Thoracic aorta (tissue), 2 donors: ENCODE data around the gene ICA1. TPM values are rescaled to one million over a fixed set of nuclear protein-coding genes. Genes with fewer than 3 reads are reported as not detected.

ENCODE experiments used
- ATAC-seq: fragments of 150-250 bp; one replicate; pipeline ENCODE4 v1.8.0; 2017; ENCODE audit warnings: low read depth; ENCODE audit not compliant: insufficient number of reproducible peaks, low FRiP score
- DNase-seq: peaks from one replicate; pipeline ENCODE4 v3.0.0-alpha.2; 2020; ENCODE audit warnings: low spot score
- H3K27ac ChIP-seq, 2 donors: fragments of 200-600 bp; sonication (generic); 1 replicate in 1 of 2; 2 replicates in 1 of 2; pipeline ENCODE4 v1.5.1; 2016; ENCODE audit warnings: mild to moderate bottlenecking in 2 of 2, moderate library complexity in 2 of 2
- H3K27me3 ChIP-seq: fragments of 200-600 bp; sonication (generic); replicated peaks from 2 replicates; pipeline ENCODE4 v1.6.0; 2016; ENCODE audit warnings: mild to moderate bottlenecking; ENCODE audit not compliant: insufficient read depth
- H3K36me3 ChIP-seq: fragments of 200-600 bp; sonication (generic); one replicate; pipeline ENCODE4 v1.5.1; 2016
- H3K4me1 ChIP-seq, 2 donors: fragments of 200-600 bp; sonication (generic); 1 replicate in 1 of 2; 2 replicates in 1 of 2; pipeline versions ENCODE4 v1.5.1 to v1.6.0; 2016; ENCODE audit warnings: low read depth in 2 of 2, mild to moderate bottlenecking in 1 of 2; ENCODE audit not compliant: control insufficient read depth in 1 of 2
- H3K4me3 ChIP-seq: fragments of 200-600 bp; sonication (generic); 2 replicates; pipeline ENCODE4 v1.5.1; 2016; ENCODE audit warnings: mild to moderate bottlenecking
- H3K9me3 ChIP-seq: fragments of 200-600 bp; sonication (generic); 2 replicates; pipeline ENCODE4 v1.5.1; 2016
- total RNA-seq, 2 donors: library from RNA; depleted of rRNA; stranded (reverse); fragments of >200 nt; gene quantifications; one replicate each; pipeline versions ENCODE4 v1.1.0 to v1.2.3, GENCODE V29; 2016
- TF ChIP-seq, protein P1 (sequence below): fragments of 200-600 bp; sonication (generic); IDR thresholded peaks from one replicate; pipeline ENCODE4 v1.5.1; 2019; ENCODE audit warnings: antibody characterized with exemption

The ICA1 gene
- total RNA-seq, 2 donors from 2014 or later: 6.6 to 9.9 TPM

DNA sequence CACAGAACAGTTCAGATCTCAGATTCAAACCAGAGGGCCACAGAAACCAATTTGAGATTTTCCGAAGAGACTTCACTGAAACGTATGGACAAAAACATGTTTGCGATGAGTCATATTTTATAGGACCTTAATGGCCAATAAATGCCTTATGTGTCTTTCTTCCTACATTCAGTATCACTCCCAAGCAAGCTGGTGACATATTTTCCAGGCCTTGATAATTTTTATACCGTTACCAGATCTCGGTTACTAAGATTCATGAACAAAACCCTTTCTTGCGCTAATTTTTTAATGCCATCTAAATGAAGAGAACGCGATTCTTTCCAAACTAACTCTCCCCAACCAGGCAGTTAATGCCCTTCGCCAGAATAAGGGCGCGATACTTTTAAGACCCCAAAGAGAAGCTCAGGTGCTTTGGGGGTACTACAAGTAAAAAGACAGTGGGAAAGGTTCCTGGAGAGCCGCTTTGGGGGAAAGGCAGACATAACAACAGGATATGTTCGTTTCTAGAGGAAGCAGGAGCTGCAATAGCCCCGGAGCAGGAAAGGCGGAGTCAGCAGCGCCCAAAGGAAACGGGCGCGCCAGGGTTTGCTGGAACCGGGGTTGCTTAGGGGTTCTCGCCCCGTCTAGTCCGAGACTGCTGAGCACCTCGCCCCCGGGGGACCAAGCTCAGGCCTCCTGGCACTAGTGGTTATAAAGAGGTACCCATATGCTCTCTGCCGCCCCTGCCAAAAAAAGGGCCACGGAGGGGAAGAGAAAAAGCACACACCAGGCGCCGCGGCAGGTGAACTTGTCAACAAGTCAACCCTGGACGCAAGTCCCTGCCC is 884 bp downstream of the ICA1 start:
- Histone ChIP-seq H3K9me3 (no peaks in the 10 kb centered on the region), H3K36me3 (no peaks in the 10 kb centered on the region), H3K4me3 (peak overlapping the region; percentile 68), H3K27ac (peak overlapping the region in 1 of 2 donors; percentile 16), H3K4me1 (no peaks in the 10 kb centered on the region), H3K27me3 (no peaks in the 10 kb centered on the region)
- TF ChIP-seq, protein P1, sequence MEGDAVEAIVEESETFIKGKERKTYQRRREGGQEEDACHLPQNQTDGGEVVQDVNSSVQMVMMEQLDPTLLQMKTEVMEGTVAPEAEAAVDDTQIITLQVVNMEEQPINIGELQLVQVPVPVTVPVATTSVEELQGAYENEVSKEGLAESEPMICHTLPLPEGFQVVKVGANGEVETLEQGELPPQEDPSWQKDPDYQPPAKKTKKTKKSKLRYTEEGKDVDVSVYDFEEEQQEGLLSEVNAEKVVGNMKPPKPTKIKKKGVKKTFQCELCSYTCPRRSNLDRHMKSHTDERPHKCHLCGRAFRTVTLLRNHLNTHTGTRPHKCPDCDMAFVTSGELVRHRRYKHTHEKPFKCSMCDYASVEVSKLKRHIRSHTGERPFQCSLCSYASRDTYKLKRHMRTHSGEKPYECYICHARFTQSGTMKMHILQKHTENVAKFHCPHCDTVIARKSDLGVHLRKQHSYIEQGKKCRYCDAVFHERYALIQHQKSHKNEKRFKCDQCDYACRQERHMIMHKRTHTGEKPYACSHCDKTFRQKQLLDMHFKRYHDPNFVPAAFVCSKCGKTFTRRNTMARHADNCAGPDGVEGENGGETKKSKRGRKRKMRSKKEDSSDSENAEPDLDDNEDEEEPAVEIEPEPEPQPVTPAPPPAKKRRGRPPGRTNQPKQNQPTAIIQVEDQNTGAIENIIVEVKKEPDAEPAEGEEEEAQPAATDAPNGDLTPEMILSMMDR: no peak
- ATAC-seq (no peak), DNase-seq (no peak)

GRCh38 chr7:8259586-8260222 is 2.3 kb downstream of the ICA1 start:
- no peaks in the 10 kb centered on the region for H3K27me3 ChIP-seq

DNA sequence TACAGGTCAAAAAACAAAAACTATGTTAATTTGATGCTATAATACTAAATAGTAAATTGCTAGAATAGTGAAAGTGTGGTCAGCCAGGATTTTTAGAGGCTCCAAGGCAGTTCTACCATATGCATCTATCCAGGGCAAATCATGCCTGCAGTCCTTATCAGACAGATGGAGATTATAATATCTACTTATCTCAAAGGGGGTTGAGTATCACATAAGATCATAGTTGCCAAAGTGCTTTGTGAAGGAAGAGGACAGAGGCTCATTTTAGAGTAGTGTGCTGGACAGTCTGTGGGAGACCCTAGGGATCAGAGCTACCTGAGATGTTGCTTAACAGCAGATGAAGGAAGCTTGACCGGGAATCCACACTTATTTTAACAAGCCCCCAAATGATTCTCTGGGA is 3.2 kb downstream of the ICA1 start:
- no peak for DNase-seq
- Histone ChIP-seq H3K27me3 (no peaks in the 10 kb centered on the region), H3K36me3 (no peaks in the 10 kb centered on the region), H3K9me3 (no peaks in the 10 kb centered on the region), H3K4me1 (no peaks in the 10 kb centered on the region), H3K27ac (no peak overlapping the region), H3K4me3 (no peak overlapping the region)
- TF ChIP-seq, protein P1: no peak
- ATAC-seq: no peak

More at GRCh38 chr7:8259586-8260222, 2.3 kb downstream of the ICA1 start:
- H3K4me1 ChIP-seq: no peaks in the 10 kb centered on the region
- no peak for ATAC-seq
- no peak overlapping the region for H3K4me3 ChIP-seq
- H3K36me3 ChIP-seq: no peaks in the 10 kb centered on the region
- no peak for DNase-seq
- TF ChIP-seq, protein P1: no peak
- no peaks in the 10 kb centered on the region for H3K9me3 ChIP-seq
- H3K27ac ChIP-seq: no peak overlapping the region

- Histone ChIP-seq H3K4me1 (no peaks in the 10 kb centered on the region), H3K36me3 (no peaks in the 10 kb centered on the region), H3K4me3 (no peak overlapping the region), H3K27ac (no peak overlapping the region), H3K27me3 (no peaks in the 10 kb centered on the region), H3K9me3 (no peaks in the 10 kb centered on the region)
- ATAC-seq: no peak
- DNase-seq: no peak
- TF ChIP-seq, protein P1: no peak
Measured at GRCh38 chr7:8258166-8258565, 3.8 kb downstream of the ICA1 start.
